ENCODE data around the gene TK2. TPM values are rescaled to one million over a fixed set of nuclear protein-coding genes. Genes with fewer than 3 reads are reported as not detected.

TK2 gene
- total and polyA plus RNA-seq, 9 of the 15 experiments (the other 6 are each of a cell fraction or from before 2014, with no cell fraction given) = 1.1 to 10.2 (median 5.3) TPM

GRCh38 chr16:66480265-66481080 is 69.4 kb downstream of the TK2 start:
- DNase-seq (ENCODE audit: extremely low read depth in 1 of 4, low spot score in 3 of 4) (no peak), ATAC-seq (no peak), FAIRE-seq (no peak)
- Histone ChIP-seq H3K4me3 (no peak overlapping the region), H3K4me2 (ENCODE audit: insufficient read depth, low read length) (no peak overlapping the region), H3K9me1 (ENCODE audit: control insufficient read depth, insufficient read depth, low read length) (peaks cover 4% of the 10 kb centered on the region), H3K9me3 (replicated peaks; ENCODE audit: control insufficient read depth, insufficient read depth, low read depth, low read length) (no peaks in the 10 kb centered on the region), H4K20me1 (replicated peaks; ENCODE audit: control insufficient read depth, insufficient read depth, low read length) (no peaks in the 10 kb centered on the region), H3K27me3 (ENCODE audit: control insufficient read depth in 2 of 2, insufficient read depth in 2 of 2, low read length in 2 of 2) (peaks cover 0 to 6% of the 10 kb centered on the region in 2 experiments; a peak in 2 of 5 replicates), H3K9ac (ENCODE audit: insufficient read depth in 1 of 2, low read depth in 2 of 2, low read length in 2 of 2) (peak overlapping the region in 1 of 2 experiments; percentile 31; a peak in 1 of 4 replicates), H3K36me3 (ENCODE audit: control insufficient read depth, insufficient read depth, low read length) (no peaks in the 10 kb centered on the region), H2AFZ (ENCODE audit: low read depth, low read length) (no peak overlapping the region), H3K79me2 (ENCODE audit: control insufficient read depth, insufficient read depth, low read length) (no peaks in the 10 kb centered on the region), H3K27ac (ENCODE audit: extremely low read depth, low read depth, low read length) (no peak overlapping the region), H3K4me1 (replicated peaks in 1 of 2; ENCODE audit: control insufficient read depth in 2 of 2, insufficient read depth in 2 of 2, low read length in 2 of 2) (peaks cover 6 to 9% of the 10 kb centered on the region in 2 experiments; a peak in 4 of 5 replicates)
- BruUV-seq (replicated peaks) = no TSS peak
- ChIA-PET CTCF (ENCODE audit: low intra/inter-chr PET ratio) (interaction anchor here (1.0 kb wide), 1 partner anchor 74 kb away, joined by 3 read pairs; no protein-coding TSS in a partner anchor), POLR2A (no interaction called here)
- WGBS (ENCODE audit: insufficient coverage, low coverage, missing lambda C conversion rate) = 50% methylated on average over 24 of the region's 25 CpGs
- no peak for TF ChIP-seq ZBED1 (IDR thresholded peaks at IDR 0.05)
- no peak for TF ChIP-seq YY1 (IDR thresholded peaks at IDR 0.05; ENCODE audit: borderline replicate concordance in 1 of 3, control insufficient read depth in 1 of 3, extremely low read depth in 1 of 3, insufficient read depth in 3 of 3, insufficient read length in 1 of 3, insufficient replicate concordance in 2 of 3, low read depth in 1 of 3, low read length in 2 of 3)
- TF ChIP-seq U2AF1 (optimal IDR thresholded peaks at IDR 0.05; ENCODE audit: low read depth, low read length) = no peak
- no peak for TF ChIP-seq CTCFL (IDR thresholded peaks at IDR 0.05; ENCODE audit: borderline replicate concordance, insufficient read depth, low read depth, low read length, poor library complexity, severe bottlenecking)
- TF ChIP-seq ELF1 (tag; IDR thresholded peaks at IDR 0.05) = no peak
- peak; percentile 32; the same call in 1 of the 2 replicates for TF ChIP-seq USF2 (CRISPR knock-in tag; IDR thresholded peaks at IDR 0.05)
- TF ChIP-seq USF1 (CRISPR knock-in tag; IDR thresholded peaks at IDR 0.05) = peak; percentile 25; the same call in 1 of the 2 replicates
- intact Hi-C loops (cut with micrococcal nuclease) (no loop called here), in situ Hi-C loops (cut with MboI) (no loop called here)
